Left ventricle myocardium superior (tissue), 1 donor: Measurements from ENCODE around the gene PCDHB8. TPM values are rescaled to one million over a fixed set of nuclear protein-coding genes. Genes with fewer than 3 reads are reported as not detected.
"Not testable (repeated sequence)": the region's sequence is repeated elsewhere in the genome, so short reads cannot be mapped to it uniquely, and the experiment has no call there.

Source experiments
- ATAC-seq: fragments of 200-7000 bp; cut with Tn5 transposase; one replicate; pipeline ENCODE4 v1.9.1; 2020; ENCODE audit warnings: mild to moderate bottlenecking, moderate library complexity
- DNase-seq: peaks from one replicate; pipeline ENCODE4 v3.0.0-alpha.2; 2020
- intact Hi-C: fragments of 100-400 bp; cut with micrococcal nuclease; formaldehyde crosslinking; loops from one replicate; pipeline ENCODE4 v1.11.0; 2022
- total RNA-seq: library from RNA; stranded (reverse); fragmentation: NEBNext Ultra II Directional; extraction: Animal tissue kit (Norgen Biotek cat#: 25700); gene quantifications from one replicate; pipeline ENCODE4 v1.2.1, GENCODE V29; 2021
- donor health status: DM: no; HTN: yes; CAD: no; lungs with severe emphysema.

The PCDHB8 gene
- total RNA-seq, 1 donor from 2014 or later = 1.8 TPM

DNA sequence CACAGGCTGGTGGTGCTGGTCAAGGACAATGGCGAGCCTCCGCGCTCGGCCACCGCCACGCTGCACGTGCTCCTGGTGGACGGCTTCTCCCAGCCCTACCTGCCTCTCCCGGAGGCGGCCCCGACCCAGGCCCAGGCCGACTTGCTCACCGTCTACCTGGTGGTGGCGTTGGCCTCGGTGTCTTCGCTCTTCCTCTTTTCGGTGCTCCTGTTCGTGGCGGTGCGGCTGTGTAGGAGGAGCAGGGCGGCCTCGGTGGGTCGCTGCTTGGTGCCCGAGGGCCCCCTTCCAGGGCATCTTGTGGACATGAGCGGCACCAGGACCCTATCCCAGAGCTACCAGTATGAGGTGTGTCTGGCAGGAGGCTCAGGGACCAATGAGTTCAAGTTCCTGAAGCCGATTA lies 38.4 kb downstream of the PCDHB8 start:
- intact Hi-C loops, DNase-seq, ATAC-seq: not testable (repeated sequence)

DNA sequence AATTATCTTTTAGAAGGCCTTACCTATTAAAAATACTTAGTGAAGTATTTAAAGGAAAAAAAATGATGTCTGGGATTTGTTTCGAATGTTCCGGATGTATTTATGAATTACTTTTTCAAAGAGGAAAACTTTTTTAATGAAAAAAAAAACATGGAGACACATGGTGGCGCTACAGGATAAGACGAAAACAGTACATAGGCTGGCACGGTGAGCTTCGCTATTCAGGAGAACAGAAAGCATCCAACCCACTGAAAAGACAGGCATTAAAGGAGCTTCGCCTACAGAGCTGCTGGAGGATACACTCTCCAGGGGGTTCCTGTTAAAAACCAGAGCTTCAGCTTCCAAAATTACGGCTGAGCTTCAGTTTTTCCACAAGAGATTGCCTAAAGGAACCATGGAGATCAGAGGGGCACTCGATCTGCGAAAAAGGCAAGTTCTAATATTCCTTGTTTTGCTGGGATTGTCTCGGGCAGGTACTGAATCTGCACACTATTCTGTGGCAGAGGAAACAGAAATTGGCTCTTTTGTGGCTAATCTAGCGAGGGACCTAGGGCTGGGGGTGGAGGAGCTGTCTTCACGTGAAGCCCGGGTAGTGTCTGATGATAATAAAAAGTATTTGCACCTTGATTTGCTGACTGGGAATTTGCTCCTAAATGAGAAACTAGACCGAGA lies 45.7 kb downstream of the PCDHB8 start, which contains the start of gene PCDHB14:
TSS of gene PCDHB14 (plus strand) at position 232 of the 672 bp plus-strand sequence. CDS start at position 395, 163 bp downstream.
- intact Hi-C loops = no loop called here
- ATAC-seq (no peak), DNase-seq (no peak)

- ATAC-seq, DNase-seq, intact Hi-C loops: not testable (repeated sequence)
Measured at GRCh38 chr5:141224844-141225243, 47.3 kb downstream of the PCDHB8 start.

DNA sequence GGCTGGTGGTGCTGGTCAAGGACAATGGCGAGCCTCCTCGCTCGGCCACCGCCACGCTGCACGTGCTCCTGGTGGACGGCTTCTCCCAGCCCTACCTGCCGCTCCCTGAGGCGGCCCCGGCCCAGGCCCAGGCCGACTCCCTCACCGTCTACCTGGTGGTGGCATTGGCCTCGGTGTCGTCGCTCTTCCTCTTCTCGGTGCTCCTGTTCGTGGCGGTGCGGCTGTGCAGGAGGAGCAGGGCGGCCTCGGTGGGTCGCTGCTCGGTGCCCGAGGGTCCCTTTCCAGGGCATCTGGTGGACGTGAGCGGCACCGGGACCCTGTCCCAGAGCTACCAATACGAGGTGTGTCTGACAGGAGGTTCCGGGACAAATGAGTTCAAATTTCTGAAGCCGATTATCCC lies 47.8 kb downstream of the PCDHB8 start:
- DNase-seq, ATAC-seq, intact Hi-C loops: not testable (repeated sequence)

Other genes starting within 250 kb of the PCDHB8 start
- 0.10 TPM for gene PCDHAC2, start 211.3 kb upstream of the PCDHB8 start, total RNA-seq
- not detected for gene PCDHB1, start 126.4 kb upstream of the PCDHB8 start, total RNA-seq
- gene PCDHB2, start 83.2 kb upstream of the PCDHB8 start, total RNA-seq = 2.2 TPM
- gene PCDHB3, start 77.3 kb upstream of the PCDHB8 start, total RNA-seq = 0.99 TPM
- gene PCDHB4, start 56.0 kb upstream of the PCDHB8 start, total RNA-seq = 1.5 TPM
- gene PCDHB5, start 42.6 kb upstream of the PCDHB8 start, total RNA-seq = 3.1 TPM
- 0.32 TPM for gene PCDHB6, start 27.7 kb upstream of the PCDHB8 start, total RNA-seq
- 0.77 TPM for gene PCDHB7, start 5.1 kb upstream of the PCDHB8 start, total RNA-seq
- gene PCDHB16, start 4.6 kb downstream of the PCDHB8 start, total RNA-seq = 2.7 TPM
- gene PCDHB9, start 9.4 kb downstream of the PCDHB8 start, total RNA-seq = 0.59 TPM
- 0.64 TPM for gene PCDHB10, start 14.6 kb downstream of the PCDHB8 start, total RNA-seq
- 0.74 TPM for gene PCDHB11, start 21.8 kb downstream of the PCDHB8 start, total RNA-seq
- gene PCDHB12, start 30.9 kb downstream of the PCDHB8 start, total RNA-seq = 1.3 TPM
- gene PCDHB13, start 36.1 kb downstream of the PCDHB8 start, total RNA-seq = 1.7 TPM
- gene PCDHB14, start 45.6 kb downstream of the PCDHB8 start, total RNA-seq = 2.5 TPM
- 2.6 TPM for gene PCDHB15, start 67.6 kb downstream of the PCDHB8 start, total RNA-seq
- not detected for gene SLC25A2, start 126.3 kb downstream of the PCDHB8 start, total RNA-seq
- 106 TPM for gene TAF7, start 143.0 kb downstream of the PCDHB8 start, total RNA-seq
- 3.0 TPM for gene PCDHGA1, start 152.7 kb downstream of the PCDHB8 start, total RNA-seq
- gene PCDHGA2, start 161.0 kb downstream of the PCDHB8 start, total RNA-seq = 6.0 TPM
- 12.1 TPM for gene PCDHGA3, start 166.0 kb downstream of the PCDHB8 start, total RNA-seq
- 7.1 TPM for gene PCDHGB1, start 172.3 kb downstream of the PCDHB8 start, total RNA-seq
- gene PCDHGA4, start 177.2 kb downstream of the PCDHB8 start, total RNA-seq = 8.4 TPM
- gene PCDHGB2, start 182.2 kb downstream of the PCDHB8 start, total RNA-seq = 8.7 TPM
- 5.3 TPM for gene PCDHGA5, start 186.4 kb downstream of the PCDHB8 start, total RNA-seq
- 7.2 TPM for gene PCDHGB3, start 192.5 kb downstream of the PCDHB8 start, total RNA-seq
- gene PCDHGA6, start 196.1 kb downstream of the PCDHB8 start, total RNA-seq = 5.7 TPM
- 7.0 TPM for gene PCDHGA7, start 205.0 kb downstream of the PCDHB8 start, total RNA-seq
- gene PCDHGB4, start 209.9 kb downstream of the PCDHB8 start, total RNA-seq = 5.4 TPM
- gene PCDHGA8, start 214.8 kb downstream of the PCDHB8 start, total RNA-seq = 9.1 TPM
- gene PCDHGB5, start 220.2 kb downstream of the PCDHB8 start, total RNA-seq = 6.4 TPM
- 4.5 TPM for gene PCDHGA9, start 225.0 kb downstream of the PCDHB8 start, total RNA-seq
- gene PCDHGB6, start 230.2 kb downstream of the PCDHB8 start, total RNA-seq = 4.7 TPM
- 5.3 TPM for gene PCDHGA10, start 235.2 kb downstream of the PCDHB8 start, total RNA-seq
- gene PCDHGB7, start 239.9 kb downstream of the PCDHB8 start, total RNA-seq = 8.8 TPM
- gene PCDHGA11, start 243.3 kb downstream of the PCDHB8 start, total RNA-seq = 5.0 TPM